GM21423 (cell line): ENCODE data around the gene METTL9.

Experiments used
- ATAC-seq: cut with Tn5 transposase; IDR thresholded peaks from one replicate; pipeline ENCODE4 v1.9.1; 2021; ENCODE audit warnings: mild to moderate bottlenecking, moderate library complexity; ENCODE audit not compliant: unreplicated experiment

Gene METTL9

DNA sequence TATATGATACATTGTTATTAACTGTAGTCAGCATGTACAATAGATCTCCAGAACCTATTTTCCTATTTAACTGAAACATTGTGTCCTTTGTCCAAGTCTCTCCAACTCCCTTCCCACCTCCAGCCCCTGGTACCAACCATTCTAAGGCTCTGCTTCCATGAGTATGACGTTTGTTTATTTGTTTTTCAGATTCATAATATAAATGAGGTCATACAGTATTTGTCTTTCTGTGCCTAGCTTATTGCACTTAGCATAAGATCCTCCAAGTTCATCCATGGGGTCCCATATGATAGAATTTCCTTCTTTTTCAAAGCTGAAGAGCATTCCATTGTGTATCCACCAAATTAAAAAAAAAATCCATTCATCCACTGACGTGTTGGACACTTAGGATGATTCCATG, 103.8 kb downstream of the METTL9 start:
- ATAC-seq = no peak

DNA sequence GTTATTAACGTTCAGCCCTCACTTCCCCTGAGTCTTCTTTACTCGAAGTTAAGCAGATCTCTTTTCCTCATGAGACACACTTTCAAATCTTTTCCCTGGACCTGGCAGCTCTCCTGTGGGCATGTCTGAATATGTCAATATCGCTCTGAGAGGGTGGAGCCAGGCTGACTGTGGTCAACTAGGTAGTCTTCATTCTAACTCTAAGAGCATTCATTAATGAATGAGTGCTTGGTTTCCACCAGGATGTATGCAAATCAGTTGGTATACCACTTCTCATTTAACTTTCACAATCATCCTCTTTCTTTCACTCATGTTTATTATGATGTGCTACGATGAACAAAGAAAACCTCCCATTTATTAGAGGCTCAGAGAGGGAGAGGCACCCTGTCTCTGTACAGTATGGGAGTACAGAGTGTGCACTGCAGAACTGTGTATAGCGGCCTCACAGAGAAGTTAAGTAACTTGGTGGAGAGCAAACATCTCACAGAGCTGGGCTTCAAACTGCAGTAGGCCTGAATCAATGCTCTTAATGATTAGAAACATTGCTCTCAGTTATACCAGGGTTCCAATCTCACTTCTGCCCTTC, 104.3 kb downstream of the METTL9 start:
- peak; percentile 82 for ATAC-seq

DNA sequence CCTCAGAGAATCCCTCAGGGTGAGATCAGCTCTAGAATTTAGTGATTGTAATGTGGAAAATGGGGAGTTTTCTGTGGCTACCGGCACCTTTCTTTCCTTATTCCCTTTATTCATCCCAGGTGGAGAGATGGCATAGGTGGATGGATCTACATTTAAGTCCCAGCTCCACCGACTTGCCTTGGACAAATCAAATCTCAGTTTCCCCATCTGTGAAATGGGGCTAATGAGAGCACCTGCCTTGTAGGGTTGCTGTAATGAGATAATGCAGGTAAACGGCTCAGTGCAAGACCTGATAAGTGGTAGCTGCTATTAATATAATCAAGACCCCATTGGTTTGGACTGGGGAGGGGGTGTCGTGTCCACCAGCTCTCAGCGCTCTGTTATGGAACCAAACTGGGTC, 104.9 kb downstream of the METTL9 start:
- no peak for ATAC-seq

DNA sequence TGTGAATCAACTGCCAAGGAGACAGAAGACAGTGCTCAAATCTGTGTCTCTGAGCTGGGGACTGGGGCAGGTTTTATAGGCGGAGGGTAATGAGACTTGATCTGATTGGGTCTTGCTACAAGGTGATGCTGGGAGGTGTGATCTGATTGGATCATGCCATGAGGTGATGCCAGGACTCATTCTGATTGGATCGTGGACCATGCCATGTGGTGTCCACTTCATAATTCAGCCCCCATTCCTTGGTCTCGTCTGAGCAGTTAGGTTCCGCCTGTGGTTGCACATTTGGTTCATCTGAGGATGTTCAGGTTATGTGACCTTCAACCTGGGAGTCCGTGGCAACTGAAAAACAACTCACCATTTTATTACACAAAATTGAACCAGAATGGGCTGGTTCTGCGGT, 105.4 kb downstream of the METTL9 start:
- ATAC-seq = no peak
